IMR-90 (cell line): ENCODE results near the gene CTSF.

ENCODE experiments used
- BHLHE40 ChIP-seq: fragments of 150-350 bp; IDR thresholded peaks from 2 replicates; pipeline ENCODE4 v1.6.1; 2016; ENCODE audit warnings: mild to moderate bottlenecking, low read depth, low read length
- CHD1 ChIP-seq: IDR thresholded peaks from 2 replicates; pipeline ENCODE4 v1.6.1; 2012; ENCODE audit warnings: low read depth, low read length, improper control_type of control experiment
- CTCF ChIP-seq: conservative IDR thresholded peaks from 2 replicates; pipeline ENCODE4 v1.5.1; 2012; ENCODE audit warnings: mild to moderate bottlenecking, low read depth, low read length, improper control_type of control experiment
- FOS ChIP-seq: fragments of 150-350 bp; IDR thresholded peaks from 2 replicates; pipeline ENCODE4 v1.6.1; 2016; ENCODE audit warnings: low read depth, low read length
- POLR2A ChIP-seq: IDR thresholded peaks from 2 replicates; pipeline ENCODE4 v1.6.1; 2012; ENCODE audit warnings: mild to moderate bottlenecking, low read depth, low read length
- RAD21 ChIP-seq: IDR thresholded peaks from 2 replicates; pipeline ENCODE4 v1.6.1; 2012; ENCODE audit warnings: low read length, improper control_type of control experiment
- RCOR1 ChIP-seq: IDR thresholded peaks from 2 replicates; pipeline ENCODE4 v1.6.1; 2012; ENCODE audit warnings: mild to moderate bottlenecking, low read length, improper control_type of control experiment; ENCODE audit not compliant: insufficient replicate concordance
- SMC3 ChIP-seq: fragments of 150-350 bp; IDR thresholded peaks from 2 replicates; pipeline ENCODE4 v1.6.1; 2016; ENCODE audit warnings: low read depth, mild to moderate bottlenecking, antibody characterized with exemption, low read length, moderate library complexity
- USF2 ChIP-seq: fragments of 150-350 bp; IDR thresholded peaks from 2 replicates; pipeline ENCODE4 v1.6.1; 2017; ENCODE audit warnings: mild to moderate bottlenecking, antibody characterized with exemption, low read length, low read depth

- no peak for TF ChIP-seq CTCF
- no peak for TF ChIP-seq USF2
- no peak for TF ChIP-seq BHLHE40
- no peak for TF ChIP-seq CHD1
- TF ChIP-seq POLR2A = no peak
- TF ChIP-seq SMC3 = no peak
- TF ChIP-seq RCOR1 = no peak
- no peak for TF ChIP-seq RAD21
- TF ChIP-seq FOS = no peak
These were observed 36.6 kb downstream of the CTSF start for GRCh38 chr11:66531841-66532240.
